ENCODE results near the gene MBLAC2.

GRCh38 chr5:90518661-90519060, 44.1 kb upstream of the MBLAC2 start:
- TF ChIP-seq YY1 (IDR thresholded peaks at IDR 0.05; ENCODE audit: extremely low read depth, insufficient replicate concordance, low read depth, low read length) (no peak), RAD21 (IDR thresholded peaks at IDR 0.05; ENCODE audit: low read depth) (no peak), CTCF (IDR thresholded peaks at IDR 0.05 in 2 of 3, conservative IDR thresholded peaks at IDR 0.05 in 1 of 3; ENCODE audit: borderline replicate concordance in 1 of 3, insufficient read depth in 1 of 3, low read depth in 2 of 3, low read length in 2 of 3) (no peak), POLR2AphosphoS5 (IDR thresholded peaks at IDR 0.05; ENCODE audit: low read depth, low read length) (no peak), MAX (IDR thresholded peaks at IDR 0.05) (no peak), POLR2A (IDR thresholded peaks at IDR 0.05; ENCODE audit: borderline replicate concordance, extremely low read depth, insufficient read depth, insufficient read length) (no peak), JUND (IDR thresholded peaks at IDR 0.05) (no peak), EZH2 (IDR thresholded peaks at IDR 0.05) (no peak), CBX3 (IDR thresholded peaks at IDR 0.05; ENCODE audit: low read depth) (no peak)
